Neural cell (in vitro differentiated cells): Measurements from ENCODE around the gene PTGR3.

ENCODE experiments used
- CTCF ChIP-seq: fragments of 450-650 bp; IDR thresholded peaks from 2 replicates; pipeline ENCODE4 v1.5.1; 2014; ENCODE audit warnings: antibody characterized with exemption, mild to moderate bottlenecking, moderate library complexity; ENCODE audit not compliant: poor library complexity, severe bottlenecking
- RAD21 ChIP-seq: fragments of 450-650 bp; conservative IDR thresholded peaks from 2 replicates; pipeline ENCODE4 v1.6.1; 2014; ENCODE audit warnings: antibody characterized with exemption, mild to moderate bottlenecking, moderate library complexity

- TF ChIP-seq RAD21 (no peak), CTCF (no peak)
These were observed 49.1 kb downstream of the PTGR3 start for GRCh38 chr18:75159646-75160356.
